Measurements from ENCODE around the gene WDR70. TPM values are rescaled to one million over a fixed set of nuclear protein-coding genes. Genes with fewer than 3 reads are reported as not detected.
"Not testable (repeated sequence)": the region's sequence is repeated elsewhere in the genome, so short reads cannot be mapped to it uniquely, and the experiment has no call there.

Gene WDR70
- total RNA-seq, 1 donor from 2014 or later, result 43.7 TPM

- intact Hi-C loops (cut with DNase I), result no loop called here
- no peak for ATAC-seq
- no peak for DNase-seq (ENCODE audit: low spot score)
Observed at GRCh38 chr5:37767251-37767650, 388.1 kb downstream of the WDR70 start.

GRCh38 chr5:37767961-37768360 is 388.8 kb downstream of the WDR70 start:
- intact Hi-C loops (cut with DNase I), result no loop called here
- ATAC-seq (no peak), DNase-seq (ENCODE audit: low spot score) (no peak)

GRCh38 chr5:37768371-37768770 is 389.3 kb downstream of the WDR70 start:
- intact Hi-C loops (cut with DNase I), result no loop called here
- ATAC-seq, result no peak

GRCh38 chr5:37769108-37769507 is 390.0 kb downstream of the WDR70 start:
- DNase-seq (ENCODE audit: low spot score), result no peak
- intact Hi-C loops (cut with DNase I), result no loop called here
- no peak for ATAC-seq

More at GRCh38 chr5:37768371-37768770, 389.3 kb downstream of the WDR70 start:
- no peak for DNase-seq (ENCODE audit: low spot score)

GRCh38 chr5:37769840-37770239 is 390.7 kb downstream of the WDR70 start:
- no peak for DNase-seq (ENCODE audit: low spot score)
- ATAC-seq, result no peak
- intact Hi-C loops (cut with DNase I), result no loop called here

- ATAC-seq (no peak), DNase-seq (ENCODE audit: low spot score) (no peak)
- intact Hi-C loops (cut with DNase I), result no loop called here
Observed at GRCh38 chr5:37770786-37771185, 391.7 kb downstream of the WDR70 start.

GRCh38 chr5:37771203-37771611 is 392.1 kb downstream of the WDR70 start:
- intact Hi-C loops (cut with DNase I), result no loop called here
- DNase-seq (ENCODE audit: low spot score) (no peak), ATAC-seq (no peak)

- ATAC-seq, result no peak
- intact Hi-C loops (cut with DNase I), result no loop called here
- no peak for DNase-seq (ENCODE audit: low spot score)
Observed at GRCh38 chr5:37771731-37772130, 392.6 kb downstream of the WDR70 start.

- intact Hi-C loops (cut with DNase I), result no loop called here
- ATAC-seq, result no peak
Observed at GRCh38 chr5:37772255-37772654, 393.1 kb downstream of the WDR70 start.

GRCh38 chr5:37773809-37774208 is 394.7 kb downstream of the WDR70 start:
- ATAC-seq, result no peak
- intact Hi-C loops (cut with DNase I), result no loop called here

More at GRCh38 chr5:37772255-37772654, 393.1 kb downstream of the WDR70 start:
- DNase-seq (ENCODE audit: low spot score), result no peak

GRCh38 chr5:37774912-37775483 is 395.9 kb downstream of the WDR70 start:
- no peak for DNase-seq (ENCODE audit: low spot score)
- intact Hi-C loops (cut with DNase I), result no loop called here
- ATAC-seq, result no peak

More at GRCh38 chr5:37773809-37774208, 394.7 kb downstream of the WDR70 start:
- no peak for DNase-seq (ENCODE audit: low spot score)

GRCh38 chr5:37776826-37777225 is 397.7 kb downstream of the WDR70 start:
- no peak for ATAC-seq
- intact Hi-C loops (cut with DNase I), result no loop called here
- no peak for DNase-seq (ENCODE audit: low spot score)

GRCh38 chr5:37777432-37778130 is 398.5 kb downstream of the WDR70 start:
- DNase-seq (ENCODE audit: low spot score) (no peak), ATAC-seq (no peak)
- intact Hi-C loops (cut with DNase I), result no loop called here

- intact Hi-C loops (cut with DNase I); DNase-seq (ENCODE audit: low spot score); ATAC-seq: not testable (repeated sequence)
Observed at GRCh38 chr5:37781409-37781808, 402.3 kb downstream of the WDR70 start.

- no peak for ATAC-seq
- intact Hi-C loops (cut with DNase I), result no loop called here
- no peak for DNase-seq (ENCODE audit: low spot score)
Observed at GRCh38 chr5:37786416-37786815, 407.3 kb downstream of the WDR70 start.

GRCh38 chr5:37786862-37787519 is 407.9 kb downstream of the WDR70 start:
- no peak for ATAC-seq
- intact Hi-C loops (cut with DNase I), result no loop called here

GRCh38 chr5:37787742-37788141 is 408.6 kb downstream of the WDR70 start:
- intact Hi-C loops (cut with DNase I), result no loop called here
- DNase-seq (ENCODE audit: low spot score) (no peak), ATAC-seq (no peak)

More at GRCh38 chr5:37786862-37787519, 407.9 kb downstream of the WDR70 start:
- DNase-seq (ENCODE audit: low spot score), result no peak

- intact Hi-C loops (cut with DNase I), result no loop called here
- ATAC-seq (no peak), DNase-seq (ENCODE audit: low spot score) (no peak)
Observed at GRCh38 chr5:37789991-37790390, 410.9 kb downstream of the WDR70 start.

GRCh38 chr5:37791321-37791720 is 412.2 kb downstream of the WDR70 start:
- intact Hi-C loops (cut with DNase I), result no loop called here
- ATAC-seq (no peak), DNase-seq (ENCODE audit: low spot score) (no peak)

GRCh38 chr5:37792975-37793631 is 414.0 kb downstream of the WDR70 start:
- DNase-seq (ENCODE audit: low spot score) (no peak), ATAC-seq (no peak)
- intact Hi-C loops (cut with DNase I), result no loop called here

All from sciatic nerve (tissue), 2 donors.